RWPE2 (cell line): Measurements from ENCODE around the gene STIM1.
"Not testable (repeated sequence)": the region's sequence is repeated elsewhere in the genome, so short reads cannot be mapped to it uniquely, and the experiment has no call there.

ENCODE experiments used
- ATAC-seq: fragments of 200-7000 bp; cut with Tn5 transposase; 3 replicates; pipeline ENCODE4 v1.9.1; 2021; ENCODE audit warnings: low read depth
- DNase-seq: peaks from one replicate; pipeline ENCODE4 v3.0.0-alpha.2; 2020; ENCODE audit warnings: low spot score
- H3K27ac ChIP-seq: fragments of 450-650 bp; 2 replicates; pipeline ENCODE4 v1.5.1; 2017; ENCODE audit warnings: mild to moderate bottlenecking; ENCODE audit not compliant: poor library complexity, severe bottlenecking
- H3K27me3 ChIP-seq: fragments of 250-450 bp; sonication (Bioruptor Pico); 2 replicates; pipeline ENCODE4 v1.5.1; 2021; ENCODE audit warnings: mild to moderate bottlenecking, moderate library complexity; ENCODE audit not compliant: insufficient read depth, poor library complexity, severe bottlenecking
- H3K36me3 ChIP-seq: fragments of 250-450 bp; sonication (Bioruptor Pico); 2 replicates; pipeline ENCODE4 v1.5.1; 2020; ENCODE audit warnings: low read depth, mild to moderate bottlenecking, moderate library complexity
- H3K4me1 ChIP-seq: fragments of 250-450 bp; sonication (Bioruptor Pico); 2 replicates; pipeline ENCODE4 v1.5.1; 2021; ENCODE audit warnings: mild to moderate bottlenecking, moderate library complexity; ENCODE audit not compliant: insufficient read depth, poor library complexity, severe bottlenecking
- H3K4me3 ChIP-seq: fragments of 250-450 bp; sonication (Bioruptor Pico); 2 replicates; pipeline ENCODE4 v1.5.1; 2021; ENCODE audit warnings: mild to moderate bottlenecking, moderate library complexity; ENCODE audit not compliant: severe bottlenecking
- H3K9me3 ChIP-seq: fragments of 250-450 bp; sonication (Bioruptor Pico); 2 replicates; pipeline ENCODE4 v1.5.1; 2021; ENCODE audit warnings: mild to moderate bottlenecking, moderate library complexity; ENCODE audit not compliant: severe bottlenecking
- CTCF ChIP-seq: fragments of 450-650 bp; IDR thresholded peaks from one replicate; pipeline ENCODE4 v1.5.1; 2017; ENCODE audit warnings: mild to moderate bottlenecking, moderate library complexity; ENCODE audit not compliant: poor library complexity, severe bottlenecking

Gene STIM1

GRCh38 chr11:4118107-4118506 is 262.6 kb downstream of the STIM1 start:
- DNase-seq (no peak), ATAC-seq (no peak)
- H3K9me3 ChIP-seq: no peaks in the 10 kb centered on the region
- H3K4me1 ChIP-seq: no peaks in the 10 kb centered on the region
- no peak overlapping the region for H3K4me3 ChIP-seq
- no peak overlapping the region for H3K27ac ChIP-seq
- TF ChIP-seq CTCF: no peak
- peaks cover 98% of the 10 kb centered on the region for H3K36me3 ChIP-seq
- H3K27me3 ChIP-seq: no peaks in the 10 kb centered on the region

- TF ChIP-seq CTCF: no peak
- Histone ChIP-seq H3K27ac (no peak overlapping the region), H3K36me3 (peaks cover 91% of the 10 kb centered on the region), H3K4me1 (peaks cover 5% of the 10 kb centered on the region), H3K9me3 (no peaks in the 10 kb centered on the region), H3K27me3 (no peaks in the 10 kb centered on the region), H3K4me3 (no peak overlapping the region)
- ATAC-seq (no peak), DNase-seq (no peak)
Measured at GRCh38 chr11:4123218-4123617, 267.8 kb downstream of the STIM1 start.

GRCh38 chr11:4125141-4125540 is 269.7 kb downstream of the STIM1 start:
- no peak for DNase-seq

GRCh38 chr11:4127357-4127756 is 271.9 kb downstream of the STIM1 start:
- no peaks in the 10 kb centered on the region for H3K27me3 ChIP-seq
- ATAC-seq (no peak), DNase-seq (no peak)
- no peaks in the 10 kb centered on the region for H3K9me3 ChIP-seq
- no peak overlapping the region for H3K27ac ChIP-seq
- no peak overlapping the region for H3K4me3 ChIP-seq
- TF ChIP-seq CTCF: no peak
- peaks cover 87% of the 10 kb centered on the region for H3K36me3 ChIP-seq
- peaks cover 5% of the 10 kb centered on the region for H3K4me1 ChIP-seq

More at GRCh38 chr11:4125141-4125540, 269.7 kb downstream of the STIM1 start:
- Histone ChIP-seq H3K36me3 (peaks cover 89% of the 10 kb centered on the region), H3K4me3 (no peak overlapping the region), H3K4me1 (peaks cover 5% of the 10 kb centered on the region), H3K27me3 (no peaks in the 10 kb centered on the region), H3K9me3 (no peaks in the 10 kb centered on the region), H3K27ac (no peak overlapping the region)
- peak; percentile 51 for ATAC-seq
- TF ChIP-seq CTCF: no peak

- not testable (repeated sequence) for DNase-seq, H3K4me1 ChIP-seq, H3K9me3 ChIP-seq, H3K27me3 ChIP-seq, H3K4me3 ChIP-seq, ATAC-seq, H3K27ac ChIP-seq
- H3K36me3 ChIP-seq: peaks cover 90% of the 10 kb centered on the region
Measured at GRCh38 chr11:4130219-4130618, 274.8 kb downstream of the STIM1 start.
